GM04504 (cell line): Measurements from ENCODE around the gene SIGLECL1.

Experiments used
- DNase-seq: peaks from one replicate; pipeline ENCODE4 v3.0.0-alpha.2; 2012; ENCODE audit warnings: low read depth

SIGLECL1 gene

DNA sequence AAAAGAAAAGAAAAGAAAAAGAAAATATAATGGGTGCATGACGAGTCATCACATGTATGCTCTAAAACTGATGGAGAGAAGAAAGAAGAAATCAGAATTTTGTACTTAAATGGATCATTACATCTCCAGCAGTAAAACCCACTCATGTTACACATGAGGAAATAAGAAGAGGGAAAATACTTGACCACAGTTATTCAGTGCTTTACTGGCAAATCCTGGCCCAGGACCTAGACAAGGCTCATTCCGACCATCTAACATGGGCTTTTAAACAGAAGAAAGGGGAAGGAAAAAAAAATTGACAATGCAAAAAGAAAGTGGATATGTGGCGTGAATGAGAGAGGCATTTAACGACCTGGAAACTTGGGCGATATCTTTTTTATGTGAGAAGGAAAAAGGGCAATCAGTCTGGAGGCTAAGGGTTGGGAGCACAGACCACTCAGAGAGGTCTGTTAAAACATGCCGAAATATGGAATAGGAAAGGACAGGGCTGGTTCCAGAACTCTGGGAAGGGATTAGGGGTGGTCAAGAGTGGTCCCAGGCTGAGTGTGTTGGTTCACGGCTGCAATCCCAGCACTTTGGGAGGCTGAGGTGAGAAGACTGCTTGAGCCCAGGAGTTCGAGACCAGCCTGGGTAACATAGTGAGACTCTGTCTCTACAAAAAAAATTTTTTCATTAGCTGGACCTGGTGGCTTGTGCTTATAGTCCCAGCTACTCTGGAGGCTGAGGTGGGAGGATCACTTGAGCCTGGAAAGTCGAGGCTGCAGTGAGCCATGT lies 1.6 kb downstream of the SIGLECL1 start:
- DNase-seq, result no peak

DNA sequence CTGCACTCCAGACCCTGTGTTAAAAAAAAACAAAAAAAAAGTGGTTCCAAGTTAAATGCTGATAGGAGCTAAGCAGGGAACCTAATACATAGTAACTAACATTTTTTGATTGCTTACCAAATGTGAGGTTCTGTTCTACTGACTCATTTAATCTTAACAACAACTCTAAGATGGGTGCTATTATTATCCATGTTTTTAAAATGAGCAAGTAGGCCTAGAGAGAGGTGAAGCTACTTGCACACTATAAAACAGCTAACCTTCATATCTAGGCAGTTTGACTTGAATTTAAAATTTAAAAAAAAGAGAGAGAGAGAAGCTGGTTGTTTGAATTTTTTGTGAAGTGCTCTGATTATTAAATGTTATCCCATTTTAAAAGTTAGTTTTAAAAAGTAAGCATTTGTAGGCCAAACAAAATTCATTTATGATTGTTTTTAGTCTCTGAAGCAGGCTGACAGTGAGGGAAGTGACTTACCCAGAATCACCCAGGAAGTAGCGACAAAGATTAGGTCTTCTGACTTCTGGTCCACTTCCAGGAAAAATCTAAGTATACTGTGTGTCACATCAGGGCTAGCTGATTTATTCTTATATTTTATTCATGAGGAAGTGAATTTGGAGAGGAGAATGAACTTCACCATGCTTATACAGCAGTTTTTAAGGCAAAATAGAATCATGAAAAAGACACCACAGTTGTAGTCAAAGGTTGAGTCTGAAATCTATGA lies 2.4 kb downstream of the SIGLECL1 start:
- no peak for DNase-seq

DNA sequence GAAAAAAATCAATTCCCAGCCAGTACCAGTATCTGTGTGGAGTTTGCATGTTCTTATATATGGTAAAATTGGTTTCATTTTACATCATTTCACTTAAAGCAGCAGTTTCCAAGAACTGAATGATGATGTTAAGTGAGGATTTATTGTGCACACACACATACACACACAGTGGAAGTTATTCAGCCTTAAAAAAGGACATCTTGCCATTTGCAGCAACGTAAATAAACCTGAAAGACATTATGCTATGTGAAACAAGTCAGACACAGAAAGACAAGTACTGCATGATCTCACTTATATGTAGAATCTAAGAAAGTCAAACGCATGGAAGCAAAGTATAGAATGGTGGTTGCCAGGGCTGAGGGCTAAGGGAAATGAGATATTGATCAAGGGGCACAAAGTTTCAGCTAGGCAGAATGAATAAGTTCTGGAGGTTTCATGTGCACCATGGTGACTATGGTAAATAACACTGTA lies 5.3 kb downstream of the SIGLECL1 start:
- DNase-seq, result no peak

DNA sequence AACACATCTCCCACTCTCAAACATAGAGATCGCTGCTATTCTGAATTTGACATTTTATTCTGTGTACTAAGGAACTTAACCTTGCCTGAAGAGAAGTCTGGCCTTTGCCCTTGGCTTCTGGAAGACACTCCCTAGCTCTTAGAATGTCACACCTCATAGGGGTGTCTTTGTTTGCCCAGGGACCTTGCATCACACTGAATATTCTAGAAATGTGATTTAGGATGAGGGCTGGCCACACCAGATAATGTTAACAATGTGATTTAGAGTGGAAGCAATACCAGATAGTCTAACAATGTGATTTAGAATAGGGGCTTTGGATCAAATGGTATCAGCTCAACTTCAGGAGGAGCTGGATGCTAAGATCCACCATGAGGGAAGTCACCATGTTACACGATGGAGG lies 6.6 kb downstream of the SIGLECL1 start:
- DNase-seq, result no peak

DNA sequence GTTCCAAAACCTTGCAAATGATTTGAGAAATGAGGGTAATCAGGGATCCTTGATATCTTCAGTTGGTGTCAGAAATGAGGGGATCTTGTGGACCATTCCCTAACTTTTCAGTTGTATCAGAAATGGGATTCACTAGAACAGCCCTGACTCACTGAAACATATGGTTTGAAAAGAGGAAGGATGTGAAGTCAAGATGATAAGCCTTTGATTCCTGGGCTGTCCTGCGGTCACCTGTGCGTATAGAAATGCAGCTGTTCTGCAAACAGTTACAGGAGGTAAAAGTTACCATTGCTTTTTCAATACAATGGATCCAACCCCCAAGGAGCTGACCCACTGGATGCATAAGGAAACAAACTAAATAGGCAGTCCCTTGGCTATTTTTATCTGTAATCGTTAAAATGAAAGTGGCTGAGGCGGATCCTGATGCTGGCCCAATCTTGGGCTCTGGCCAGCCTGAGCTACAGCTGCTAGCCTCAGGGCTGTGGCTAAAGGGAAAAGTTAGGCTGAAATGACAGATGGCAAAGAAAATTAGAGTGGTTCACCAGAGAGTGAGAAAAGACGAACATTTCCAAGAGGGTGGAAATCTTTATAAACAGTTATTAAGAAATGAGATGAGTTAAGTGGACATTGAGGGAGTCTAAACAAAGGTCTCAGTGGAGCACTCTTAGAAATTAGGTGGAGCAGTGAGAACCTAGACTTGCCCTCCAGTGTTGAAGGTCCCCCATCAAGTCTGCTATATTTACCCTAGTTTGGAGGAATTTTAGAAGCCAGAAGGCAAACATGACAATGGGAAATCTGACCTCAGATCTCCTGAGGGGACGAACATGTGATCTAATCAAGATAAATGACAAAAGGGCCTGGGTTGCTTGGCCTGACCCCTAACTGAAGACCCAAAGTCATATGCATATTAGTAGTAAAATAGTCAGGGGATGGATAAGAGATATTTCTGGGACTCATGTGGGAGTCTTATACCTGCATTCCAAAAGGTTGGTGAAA lies 7.6 kb downstream of the SIGLECL1 start:
- no peak for DNase-seq

DNA sequence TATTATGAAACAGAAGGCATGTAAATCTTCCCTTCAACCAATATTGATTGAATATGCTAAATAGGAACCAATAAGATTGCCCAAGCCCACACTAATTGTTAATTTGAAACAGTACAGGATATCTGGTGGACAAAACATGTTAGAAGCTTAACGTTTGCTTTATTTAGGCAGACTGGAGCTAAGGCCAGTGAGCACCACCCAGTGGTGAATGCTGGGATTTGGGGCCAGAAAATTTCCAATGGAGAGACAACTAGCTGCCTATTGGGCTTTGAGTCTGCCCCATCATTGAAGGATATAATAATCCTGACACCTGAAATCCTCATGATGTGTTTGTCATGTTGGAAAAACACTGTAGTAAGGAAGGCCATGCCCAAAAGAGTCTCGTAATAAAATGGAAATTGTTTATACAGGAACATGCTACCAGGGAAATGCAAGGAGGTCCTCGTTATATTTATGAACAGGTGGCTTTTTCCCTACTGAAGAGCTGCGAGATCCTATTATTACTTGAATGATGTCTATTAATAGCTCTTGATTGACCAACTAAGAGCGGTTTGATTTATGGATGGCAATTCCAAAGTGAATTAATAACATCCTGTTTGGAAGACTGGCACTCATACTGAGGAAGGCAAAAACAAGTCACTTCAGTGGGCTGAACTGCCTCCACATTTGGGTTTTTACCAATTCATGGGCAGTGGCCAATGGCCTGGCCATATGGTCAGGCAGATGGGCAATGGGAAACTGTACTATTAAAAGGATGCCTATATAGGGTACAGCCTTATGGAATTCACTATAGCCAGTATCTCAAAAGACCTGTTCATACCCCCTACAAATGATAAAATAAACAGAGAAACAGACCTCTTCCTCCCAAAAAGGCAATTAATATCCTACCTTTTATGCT lies 8.7 kb downstream of the SIGLECL1 start:
- DNase-seq, result no peak

DNA sequence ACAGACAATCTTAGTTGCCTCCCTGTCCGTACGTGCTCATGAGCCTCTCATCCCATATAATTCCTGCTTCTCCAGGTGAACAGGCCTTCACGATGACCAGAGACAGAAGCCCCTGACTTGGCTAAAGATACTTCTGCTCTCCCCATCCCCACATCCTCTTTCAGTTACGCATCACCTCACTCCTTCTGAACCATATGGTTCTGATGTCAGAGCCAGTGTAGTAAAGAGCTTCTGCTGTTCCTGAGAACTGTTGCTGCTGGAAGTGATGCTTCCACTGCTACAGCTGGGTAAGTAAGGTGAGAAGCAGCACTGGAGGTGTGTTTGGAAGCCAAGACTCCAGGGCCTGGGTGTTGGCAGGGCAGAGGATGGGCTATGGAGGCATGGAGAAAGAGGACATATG lies 12.9 kb downstream of the SIGLECL1 start:
- DNase-seq, result no peak

DNA sequence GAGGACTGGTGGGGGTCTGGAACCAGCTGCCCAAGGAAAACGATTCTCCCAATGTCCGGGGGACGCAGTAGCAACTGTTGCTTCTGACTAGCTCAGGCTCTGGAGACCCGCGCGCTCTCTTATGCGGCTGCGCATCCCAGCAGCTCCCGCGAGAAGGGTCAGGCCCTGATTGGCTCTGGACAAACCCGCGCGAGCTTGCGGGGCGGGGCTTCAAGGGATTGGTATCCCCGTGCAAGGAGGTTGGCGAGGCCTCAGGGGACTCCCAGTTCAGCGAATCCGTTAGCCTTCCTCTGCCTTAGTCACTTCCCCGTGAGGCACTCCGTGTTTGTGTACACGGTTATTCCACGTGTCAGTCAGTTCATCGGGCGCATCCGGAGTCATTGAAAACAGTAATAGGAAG lies 20.2 kb downstream of the SIGLECL1 start:
- DNase-seq, result no peak

DNA sequence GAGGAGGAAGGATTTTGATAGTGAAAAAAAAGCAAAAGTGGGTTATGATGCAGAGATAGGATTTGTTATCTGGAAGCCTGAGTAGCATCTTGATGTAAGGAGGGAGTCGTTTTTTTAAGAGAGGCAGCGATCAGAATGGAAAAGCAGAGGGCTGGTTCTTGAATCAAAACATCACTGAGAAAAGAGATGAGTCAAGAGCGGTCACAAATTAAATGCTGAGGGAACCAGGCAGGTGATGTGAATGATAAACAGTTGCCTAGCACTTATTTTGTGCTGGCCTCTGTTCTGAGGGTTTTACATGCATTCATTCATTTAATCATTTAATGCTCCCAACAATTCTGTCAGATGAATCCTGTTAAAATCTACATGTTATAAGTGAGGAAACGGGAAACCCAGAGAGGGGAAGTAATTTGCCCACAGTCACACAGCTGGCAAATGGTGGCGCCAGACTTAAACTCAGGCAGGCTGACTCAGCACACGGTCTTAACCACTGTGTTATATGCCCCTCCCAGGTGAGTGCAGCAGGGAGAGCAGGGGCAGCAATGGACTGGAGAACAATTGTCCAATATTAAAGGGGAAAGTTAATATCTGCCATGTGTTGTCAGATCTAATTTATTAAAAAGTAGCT lies 21.4 kb downstream of the SIGLECL1 start:
- DNase-seq, result no peak

DNA sequence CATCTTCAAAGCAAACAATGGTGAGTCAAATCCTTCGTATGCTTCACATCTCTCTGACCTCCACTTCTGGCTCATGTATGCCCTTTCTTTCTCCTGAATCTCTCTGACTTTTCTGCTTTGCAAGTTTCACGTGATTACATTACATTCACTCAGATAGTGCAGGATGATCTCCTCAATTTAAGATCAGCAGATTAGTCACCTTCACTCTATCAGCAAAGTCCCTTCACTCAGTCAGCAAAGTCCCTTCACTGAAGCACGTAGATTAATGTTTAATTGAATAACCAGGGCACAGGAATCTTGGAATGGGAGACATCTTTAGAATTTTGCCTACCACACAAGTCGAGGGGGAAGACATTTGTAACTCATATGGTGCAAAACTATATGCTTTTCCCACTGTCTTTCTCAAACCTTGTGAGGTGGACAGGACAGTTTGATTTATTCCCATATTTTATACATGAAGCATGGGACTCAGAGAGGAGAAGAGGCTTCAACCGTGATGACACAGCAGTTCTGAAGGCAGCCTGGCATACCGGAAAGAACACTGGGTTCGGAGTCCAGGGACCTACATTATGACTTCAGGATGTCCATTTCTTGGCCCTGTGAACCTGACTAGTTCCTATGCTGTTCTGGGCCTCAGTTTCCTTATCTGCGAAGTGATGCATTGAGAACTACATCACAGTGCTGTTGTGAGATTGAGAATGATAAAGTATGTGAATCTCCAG lies 23.3 kb downstream of the SIGLECL1 start:
- no peak for DNase-seq

DNA sequence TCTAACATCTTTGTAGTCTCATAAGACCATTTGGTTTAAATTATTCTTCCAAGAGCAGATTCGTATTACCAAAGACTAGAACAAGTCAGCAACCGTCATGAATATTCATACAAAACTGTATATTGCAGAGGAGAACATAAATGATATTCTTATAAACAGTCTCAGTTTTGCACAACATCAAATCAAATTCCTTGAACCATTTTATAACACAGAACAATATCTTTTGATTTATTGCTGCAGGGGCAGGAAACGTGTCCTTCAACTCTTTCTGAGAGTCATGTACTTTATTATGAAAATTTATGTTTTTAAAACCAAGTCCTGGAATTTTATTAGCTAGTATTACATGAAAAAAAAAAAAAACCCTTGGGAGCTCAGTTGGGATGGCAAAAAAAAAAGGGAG lies 26.2 kb downstream of the SIGLECL1 start:
- DNase-seq, result no peak

DNA sequence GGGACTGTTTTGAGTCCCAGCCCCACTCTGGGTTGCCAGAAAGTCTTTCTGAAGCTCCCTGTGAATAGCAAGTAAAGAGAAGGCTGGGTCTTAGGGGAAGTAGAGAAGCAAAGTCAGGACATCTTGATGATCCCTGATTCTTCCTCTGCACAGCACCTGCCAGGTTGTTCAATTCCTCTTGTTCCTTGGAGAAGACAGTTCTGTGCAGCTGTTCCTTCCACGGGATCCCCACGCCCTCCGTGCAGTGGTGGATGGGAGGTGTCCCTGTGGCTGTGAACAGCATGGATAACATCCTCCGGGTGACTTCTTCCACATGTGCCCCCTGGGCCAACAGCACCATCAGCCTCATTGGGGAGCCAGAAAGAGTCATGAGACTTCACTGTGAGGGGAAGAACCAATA lies 31.5 kb downstream of the SIGLECL1 start:
- DNase-seq, result no peak

DNA sequence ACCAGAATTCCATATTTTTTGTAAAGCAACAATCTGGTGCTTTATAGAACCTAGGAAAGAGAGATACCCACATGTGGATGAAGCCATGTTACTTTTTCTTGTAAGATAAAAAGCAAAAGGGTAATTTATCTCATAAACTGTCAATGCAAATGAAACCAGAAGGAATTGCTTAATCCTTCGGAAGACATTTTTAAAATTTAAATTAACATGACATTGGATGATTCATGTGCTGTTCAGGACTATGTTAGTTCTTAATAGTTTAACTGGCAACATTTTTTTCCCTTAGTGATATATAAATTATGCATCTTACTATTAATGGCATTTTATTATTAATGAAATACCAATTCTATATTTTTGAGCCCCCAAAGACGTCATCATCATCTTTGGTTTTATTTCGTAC lies 34.8 kb downstream of the SIGLECL1 start:
- DNase-seq, result no peak

DNA sequence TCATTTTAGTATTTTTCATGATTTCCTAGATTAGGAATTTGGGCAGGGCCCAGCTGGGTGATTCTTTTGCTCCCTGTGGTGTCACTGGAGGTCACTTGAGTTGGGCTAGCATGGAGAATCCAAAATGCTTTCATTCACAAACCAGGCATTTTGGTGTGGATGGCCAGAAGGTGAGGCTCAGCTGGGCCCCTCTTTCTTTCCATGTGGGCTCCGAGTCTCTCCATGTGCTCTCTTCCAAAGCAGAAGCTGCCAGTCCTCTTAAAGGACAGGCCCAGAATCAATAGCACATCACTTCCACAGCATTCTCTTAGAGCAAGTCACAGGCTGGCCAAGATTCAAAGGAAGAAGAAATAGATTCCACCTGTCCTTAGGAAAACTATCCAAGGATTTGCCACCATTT lies 38.8 kb downstream of the SIGLECL1 start:
- DNase-seq, result no peak

DNA sequence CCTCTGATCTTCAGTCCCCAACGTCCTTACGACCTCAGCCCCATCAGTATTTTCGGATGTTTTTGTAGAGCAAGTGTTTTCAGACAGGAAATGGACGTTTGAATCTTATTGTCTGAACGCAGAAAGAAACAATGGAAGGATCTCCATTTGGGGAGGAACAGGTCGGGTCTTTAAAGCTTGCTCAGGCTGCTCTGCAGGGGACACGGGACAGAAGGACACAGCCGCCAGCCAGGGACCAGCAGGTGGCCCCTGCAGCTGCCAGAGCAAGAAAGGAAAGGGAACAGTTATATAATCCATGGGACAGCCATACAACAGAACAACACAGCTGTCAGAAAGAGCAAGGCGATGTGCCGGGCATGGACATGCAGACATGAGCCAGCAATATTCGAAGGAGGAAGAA lies 42.1 kb downstream of the SIGLECL1 start:
- DNase-seq, result no peak

DNA sequence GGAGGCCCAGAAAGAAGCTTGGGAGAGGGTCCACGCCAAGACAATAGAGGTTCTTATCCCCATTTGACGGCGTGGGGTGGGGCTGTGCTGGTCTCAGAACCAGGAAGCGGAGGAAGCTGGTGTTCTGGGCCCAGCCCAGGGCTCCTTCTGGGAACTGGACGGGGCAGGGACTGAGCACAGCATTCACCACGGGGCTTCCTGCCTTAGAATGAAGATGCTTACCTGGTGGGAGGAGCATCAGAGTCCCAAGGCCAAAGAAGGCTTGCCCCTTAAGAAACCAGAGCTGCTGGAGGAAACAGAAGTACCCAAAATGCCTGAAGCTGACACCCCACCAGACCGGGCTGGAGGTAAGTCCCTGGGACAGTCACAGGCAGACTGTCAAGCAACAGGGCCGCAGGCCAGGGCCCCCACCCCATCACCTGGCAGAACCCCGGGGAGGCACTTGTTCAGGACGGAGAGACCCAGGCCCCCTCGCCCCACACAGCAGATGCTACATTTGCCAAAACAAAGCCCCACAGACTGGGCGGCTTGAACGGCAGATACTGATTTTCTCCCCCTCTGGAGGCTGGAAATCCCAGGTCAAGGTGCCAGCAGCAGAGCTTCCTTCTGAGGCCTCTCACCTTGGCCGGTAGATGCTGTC lies 42.8 kb downstream of the SIGLECL1 start:
- no peak for DNase-seq

DNA sequence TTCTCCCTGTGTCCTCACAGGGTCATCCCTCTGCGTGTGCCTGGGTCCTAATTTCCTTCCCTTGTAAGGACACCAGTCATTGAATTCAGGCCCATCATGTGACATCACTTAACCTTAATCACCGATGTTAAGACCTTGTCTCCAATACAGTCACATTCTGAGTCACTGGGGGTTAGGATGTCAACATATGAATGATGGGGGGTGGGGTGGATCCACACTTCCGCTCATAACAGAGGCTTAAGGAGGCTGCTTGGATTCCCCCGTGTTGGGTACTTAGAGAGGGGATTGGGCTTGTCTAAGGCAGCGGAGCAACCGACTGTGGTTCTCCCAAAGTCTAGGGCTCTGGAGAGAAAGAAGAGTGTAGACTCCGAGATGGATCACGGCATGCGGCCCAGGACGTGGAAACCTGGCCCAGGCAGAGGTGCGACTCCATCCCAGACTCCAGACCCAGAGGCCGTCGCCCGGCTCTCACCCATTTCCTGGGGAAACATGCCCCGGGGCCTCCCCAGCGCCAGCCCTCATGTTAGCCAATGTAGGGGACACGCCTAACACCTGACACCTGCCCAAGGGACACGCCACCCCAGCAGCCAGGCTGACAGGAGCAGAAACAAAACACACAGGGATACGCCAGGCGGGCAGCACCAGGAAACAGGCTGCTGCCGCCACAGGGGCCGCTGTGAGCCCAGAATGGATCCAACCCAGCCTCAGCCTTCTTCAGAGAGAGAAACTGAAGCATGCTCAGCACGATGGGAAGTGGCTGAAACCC lies 43.5 kb downstream of the SIGLECL1 start:
- DNase-seq, result no peak

DNA sequence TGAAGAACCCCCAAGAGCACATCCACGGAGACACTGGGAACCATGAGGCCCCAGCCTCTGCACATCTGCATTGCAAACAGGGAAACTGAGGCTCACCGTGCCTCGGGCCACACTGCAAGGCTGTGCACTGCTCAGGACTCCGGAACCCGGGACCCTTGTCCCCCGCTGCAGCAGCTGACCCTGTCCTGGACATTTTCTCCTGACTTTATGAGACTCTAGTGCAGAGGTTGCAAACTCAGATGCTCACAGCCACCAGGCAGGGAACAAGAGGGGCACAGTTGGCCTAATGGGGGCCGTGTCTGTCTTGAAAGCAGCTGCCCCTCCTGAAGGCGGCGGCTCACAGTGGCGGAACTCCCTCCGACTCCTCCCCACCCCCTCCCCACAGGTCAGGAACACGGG lies 44.1 kb downstream of the SIGLECL1 start:
- no peak for DNase-seq
